Kidney (tissue), 14 donors: ENCODE results near the gene DDX25. TPM values are rescaled to one million over a fixed set of nuclear protein-coding genes. Genes with fewer than 3 reads are reported as not detected.

Experiments
- DNase-seq, 5 donors: peaks; one replicate each; pipeline ENCODE4 v3.0.0-alpha.2; 2013 to 2020
- FAIRE-seq: peaks from 2 replicates; lab custom pipeline; 2012; peaks lifted over from hg19 to GRCh38; lab: Jason Lieb, UNC
- H3K27ac ChIP-seq, 2 donors: one replicate each; pipeline ENCODE4 v1.7.0; 2013; ENCODE audit warnings: low read depth in 2 of 2, low read length in 2 of 2, inconsistent platforms in 1 of 2
- H3K27me3 ChIP-seq: one replicate; pipeline ENCODE4 v1.7.1; 2013; ENCODE audit warnings: low read length, inconsistent platforms; ENCODE audit not compliant: control insufficient read depth, insufficient read depth
- H3K36me3 ChIP-seq, 3 donors: one replicate each; pipeline versions ENCODE4 v1.7.0 to v1.7.1; 2013; ENCODE audit warnings: low read length in 3 of 3, control low read depth in 1 of 3, inconsistent platforms in 1 of 3; ENCODE audit not compliant: insufficient read depth in 3 of 3, control insufficient read depth in 2 of 3
- H3K4me1 ChIP-seq, 3 donors: one replicate each; pipeline versions ENCODE4 v1.7.0 to v1.7.1; 2013; ENCODE audit warnings: low read length in 3 of 3, inconsistent platforms in 1 of 3, low read depth in 1 of 3; ENCODE audit not compliant: control insufficient read depth in 2 of 3, insufficient read depth in 2 of 3
- H3K4me3 ChIP-seq, 3 donors: one replicate each; pipeline versions ENCODE4 v1.7.0 to v1.8.1; 2013; ENCODE audit warnings: low read length in 3 of 3, control low read depth in 1 of 3, inconsistent platforms in 1 of 3
- H3K9ac ChIP-seq, 3 donors: one replicate each; pipeline versions ENCODE4 v1.7.0 to v1.7.1; 2013; ENCODE audit warnings: low read length in 3 of 3, control low read depth in 1 of 3, inconsistent platforms in 1 of 3
- H3K9me3 ChIP-seq, 3 donors: one replicate each; pipeline versions ENCODE4 v1.7.0 to v1.7.1; 2013; ENCODE audit warnings: low read length in 3 of 3, control low read depth in 1 of 3, inconsistent platforms in 1 of 3; ENCODE audit not compliant: control insufficient read depth in 2 of 3, insufficient read depth in 1 of 3
- CTCF ChIP-seq: IDR thresholded peaks from 3 replicates; pipeline ENCODE4 v1.5.1; 2012; ENCODE audit warnings: mild to moderate bottlenecking, moderate library complexity, borderline replicate concordance; ENCODE audit not compliant: insufficient read depth; ENCODE audit errors: extremely low read depth
- intact Hi-C: fragments of 100-400 bp; cut with DNase I; formaldehyde crosslinking; loops from one replicate; pipeline ENCODE4 v1.11.1; 2022
- polyA plus RNA-seq: library from polyadenylated mRNA; stranded (reverse); fragments of 350-450 nt; fragmentation: Illumina TruSeq; extraction: RNeasy Lipid Tissue Mini Kit (QIAGEN cat#74804); gene quantifications from one replicate; pipeline ENCODE4 v1.2.3, GENCODE V29; 2014; ENCODE audit warnings: low read depth, low replicate concordance; ENCODE audit not compliant: insufficient read depth
- total RNA-seq: library from RNA; stranded (reverse); fragmentation: NEBNext Ultra II Directional; extraction: Animal tissue kit (Norgen Biotek cat#: 25700); gene quantifications from one replicate; pipeline ENCODE4 v1.2.1, GENCODE V29; 2021
- donor health status: control.
- donor health status: control.
- donor health status: control.
- donor health status: control.
- donor health status: control.
- donor health status: DM: yes; HTN: yes; CAD: no.
- donor health status: Normal renal cell carcinoma (clear cell type).

The DDX25 gene
- total and polyA plus RNA-seq, 2 donors from 2014 or later, result 1.1 to 3.8 TPM

GRCh38 chr11:125976156-125976555 is 71.8 kb downstream of the DDX25 start:
- no peak for FAIRE-seq
- intact Hi-C loops, result no loop called here

GRCh38 chr11:125977333-125977732 is 73.0 kb downstream of the DDX25 start:
- no peak for DNase-seq
- no peak for TF ChIP-seq CTCF
- H3K27ac ChIP-seq, result no peak overlapping the region
- H3K4me3 ChIP-seq, result no peak overlapping the region
- H3K4me1 ChIP-seq, result no peaks in the 10 kb centered on the region
- H3K9me3 ChIP-seq, result no peaks in the 10 kb centered on the region
- no peak for FAIRE-seq
- H3K9ac ChIP-seq, result no peak overlapping the region
- H3K27me3 ChIP-seq, result no peaks in the 10 kb centered on the region
- H3K36me3 ChIP-seq, result no peaks in the 10 kb centered on the region
- intact Hi-C loops, result no loop called here

More at GRCh38 chr11:125976156-125976555, 71.8 kb downstream of the DDX25 start:
- no peaks in the 10 kb centered on the region for H3K4me1 ChIP-seq
- H3K9me3 ChIP-seq, result no peaks in the 10 kb centered on the region
- H3K9ac ChIP-seq, result no peak overlapping the region
- H3K27me3 ChIP-seq, result no peaks in the 10 kb centered on the region
- DNase-seq, result no peak
- no peak overlapping the region for H3K4me3 ChIP-seq
- no peak overlapping the region for H3K27ac ChIP-seq
- no peaks in the 10 kb centered on the region for H3K36me3 ChIP-seq
- no peak for TF ChIP-seq CTCF

GRCh38 chr11:125978181-125978716 is 73.9 kb downstream of the DDX25 start:
- Histone ChIP-seq H3K9me3 (no peaks in the 10 kb centered on the region), H3K4me3 (no peak overlapping the region), H3K27ac (no peak overlapping the region), H3K36me3 (no peaks in the 10 kb centered on the region), H3K27me3 (no peaks in the 10 kb centered on the region), H3K9ac (no peak overlapping the region), H3K4me1 (no peaks in the 10 kb centered on the region)
- DNase-seq, result no peak
- intact Hi-C loops, result no loop called here
- no peak for TF ChIP-seq CTCF
- no peak for FAIRE-seq

Other genes with a start within 250 kb of the DDX25 start
- not detected for gene ACRV1, start 223.7 kb upstream of the DDX25 start, total RNA-seq
- gene ACRV1, start 223.7 kb upstream of the DDX25 start, polyA plus RNA-seq, result not detected
- not detected for gene PATE1, start 158.2 kb upstream of the DDX25 start, total RNA-seq
- gene PATE1, start 158.2 kb upstream of the DDX25 start, polyA plus RNA-seq, result not detected
- gene PATE2, start 125.7 kb upstream of the DDX25 start, total RNA-seq, result not detected
- gene PATE2, start 125.7 kb upstream of the DDX25 start, polyA plus RNA-seq, result not detected
- gene PATE3, start 116.4 kb upstream of the DDX25 start, total RNA-seq, result not detected
- gene PATE3, start 116.4 kb upstream of the DDX25 start, polyA plus RNA-seq, result not detected
- gene PATE4, start 71.2 kb upstream of the DDX25 start, total RNA-seq, result not detected
- not detected for gene PATE4, start 71.2 kb upstream of the DDX25 start, polyA plus RNA-seq
- 3.0 TPM for gene HYLS1, start 16.8 kb upstream of the DDX25 start, total RNA-seq
- 4.9 TPM for gene HYLS1, start 16.8 kb upstream of the DDX25 start, polyA plus RNA-seq
- 9.4 TPM for gene PUS3, start 1.3 kb upstream of the DDX25 start, total RNA-seq
- 9.9 TPM for gene PUS3, start 1.3 kb upstream of the DDX25 start, polyA plus RNA-seq
- gene VSIG10L2, start 41.5 kb downstream of the DDX25 start, total RNA-seq, result not detected
- not detected for gene VSIG10L2, start 41.5 kb downstream of the DDX25 start, polyA plus RNA-seq
- gene CDON, start 158.4 kb downstream of the DDX25 start, total RNA-seq, result 4.0 TPM
- gene CDON, start 158.4 kb downstream of the DDX25 start, polyA plus RNA-seq, result 0.45 TPM